Measurements from ENCODE around the gene ERH.

DNA sequence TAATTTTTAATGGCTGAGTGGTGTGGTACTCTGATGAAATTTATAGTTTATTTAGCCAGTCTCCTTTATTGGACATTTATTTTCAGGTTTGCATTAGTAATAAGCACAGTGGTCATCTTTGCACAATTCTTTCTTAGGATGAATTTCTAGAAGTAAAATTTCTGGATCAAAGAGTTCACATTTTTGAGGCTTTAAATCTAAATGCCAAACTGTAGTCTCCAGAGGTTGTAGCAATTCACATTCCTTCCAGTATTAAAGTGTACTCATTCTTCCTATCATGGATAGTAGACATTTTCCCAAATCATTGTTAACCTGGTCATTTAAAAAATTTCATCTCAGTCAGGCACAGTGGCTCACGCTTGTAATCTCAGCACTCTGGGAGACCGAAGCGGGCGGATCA lies 25.2 kb upstream of the ERH start:
- no peak for TF ChIP-seq REST (IDR thresholded peaks at IDR 0.05; ENCODE audit: insufficient read depth in 1 of 2, low read depth in 2 of 2, low read length in 2 of 2)
- TF ChIP-seq POLR2AphosphoS5 (IDR thresholded peaks at IDR 0.05; ENCODE audit: low read depth, low read length) = no peak
- TF ChIP-seq FOXP2 (optimal IDR thresholded peaks at IDR 0.05; ENCODE audit: borderline replicate concordance, extremely low read depth, extremely low read length, insufficient read depth) = no peak
- no peak for TF ChIP-seq TAF1 (IDR thresholded peaks at IDR 0.05; ENCODE audit: borderline replicate concordance, insufficient read depth, low read length)
- no peak for TF ChIP-seq SIN3A (IDR thresholded peaks at IDR 0.05; ENCODE audit: borderline replicate concordance, insufficient read depth, low read length)

All from PFSK-1 (cell line).